HG02870 (cell line): Measurements from ENCODE around the gene APOL6.

Source experiments
- ATAC-seq: cut with Tn5 transposase; IDR thresholded peaks from one replicate; pipeline ENCODE4 v1.9.1; 2021; ENCODE audit warnings: mild to moderate bottlenecking, moderate library complexity; ENCODE audit not compliant: unreplicated experiment

The APOL6 gene

DNA sequence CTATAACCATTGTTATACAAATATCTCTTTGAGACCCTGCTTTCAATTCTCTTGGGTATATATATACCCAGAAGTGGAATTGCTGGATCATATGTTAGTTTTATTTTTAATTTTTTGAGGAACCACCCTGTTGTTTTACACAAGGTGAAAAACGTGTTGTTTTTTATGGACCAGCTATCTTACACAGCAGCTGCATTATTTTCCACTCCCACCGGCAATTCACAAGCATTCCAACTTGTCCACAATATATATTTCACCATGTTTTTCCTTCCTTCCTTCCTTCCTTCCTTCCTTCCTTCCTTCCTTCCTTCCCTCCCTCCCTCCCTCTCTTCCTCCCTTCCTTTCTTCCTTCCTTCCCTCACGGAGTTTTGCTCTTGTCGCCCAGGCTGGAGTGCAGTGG is 63.1 kb downstream of the APOL6 start:
- ATAC-seq: no peak

DNA sequence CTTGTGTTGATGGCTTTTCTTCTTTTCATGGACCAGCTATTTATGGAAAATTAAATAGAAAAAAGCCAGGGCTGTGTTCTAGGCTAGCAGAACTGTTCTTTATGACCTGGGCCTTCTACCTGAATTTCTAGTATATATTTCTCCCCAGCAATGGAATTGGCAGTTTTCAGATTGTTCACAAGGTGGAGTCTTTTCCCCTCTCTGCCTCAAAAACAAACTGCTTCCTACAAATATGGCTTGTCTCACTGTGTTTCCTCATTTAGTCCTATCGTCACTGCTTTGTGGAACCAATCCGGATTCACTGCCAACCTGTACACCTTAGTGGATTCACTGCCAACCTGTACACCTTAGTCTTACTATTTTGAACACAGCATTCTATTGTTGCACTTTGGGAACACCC is 64.4 kb downstream of the APOL6 start:
- ATAC-seq: no peak

DNA sequence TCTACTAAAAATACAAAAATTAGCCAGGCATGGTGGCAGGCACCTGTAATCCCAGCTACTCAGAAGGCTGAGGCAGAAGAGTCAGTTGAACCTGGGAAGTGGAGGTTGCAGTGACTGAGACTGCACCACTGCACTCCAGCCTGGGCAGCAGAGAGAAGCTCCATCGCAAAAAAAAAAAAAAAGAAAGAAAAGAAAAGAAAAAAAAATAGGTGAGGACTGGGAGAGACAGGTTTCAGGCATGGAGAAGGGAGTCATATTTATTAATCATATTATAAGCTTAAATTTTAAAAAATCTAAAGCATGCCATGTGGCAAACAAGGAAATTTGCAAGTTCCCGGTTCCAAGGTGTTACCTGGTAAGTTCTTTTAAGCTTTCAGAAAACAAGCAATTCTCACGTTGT is 69.3 kb downstream of the APOL6 start, which contains the start of gene APOL5:
Gene APOL5, plus strand, starts transcription at position 301 of the 400 bp plus-strand sequence. Its CDS starts 0 bp downstream, at position 301.
- ATAC-seq: no peak
